ENCODE measurements around the gene CNTRL. TPM values are rescaled to one million over a fixed set of nuclear protein-coding genes. Genes with fewer than 3 reads are reported as not detected.
"Not testable (repeated sequence)": the region's sequence is repeated elsewhere in the genome, so short reads cannot be mapped to it uniquely, and the experiment has no call there.

Gene CNTRL, protein sequence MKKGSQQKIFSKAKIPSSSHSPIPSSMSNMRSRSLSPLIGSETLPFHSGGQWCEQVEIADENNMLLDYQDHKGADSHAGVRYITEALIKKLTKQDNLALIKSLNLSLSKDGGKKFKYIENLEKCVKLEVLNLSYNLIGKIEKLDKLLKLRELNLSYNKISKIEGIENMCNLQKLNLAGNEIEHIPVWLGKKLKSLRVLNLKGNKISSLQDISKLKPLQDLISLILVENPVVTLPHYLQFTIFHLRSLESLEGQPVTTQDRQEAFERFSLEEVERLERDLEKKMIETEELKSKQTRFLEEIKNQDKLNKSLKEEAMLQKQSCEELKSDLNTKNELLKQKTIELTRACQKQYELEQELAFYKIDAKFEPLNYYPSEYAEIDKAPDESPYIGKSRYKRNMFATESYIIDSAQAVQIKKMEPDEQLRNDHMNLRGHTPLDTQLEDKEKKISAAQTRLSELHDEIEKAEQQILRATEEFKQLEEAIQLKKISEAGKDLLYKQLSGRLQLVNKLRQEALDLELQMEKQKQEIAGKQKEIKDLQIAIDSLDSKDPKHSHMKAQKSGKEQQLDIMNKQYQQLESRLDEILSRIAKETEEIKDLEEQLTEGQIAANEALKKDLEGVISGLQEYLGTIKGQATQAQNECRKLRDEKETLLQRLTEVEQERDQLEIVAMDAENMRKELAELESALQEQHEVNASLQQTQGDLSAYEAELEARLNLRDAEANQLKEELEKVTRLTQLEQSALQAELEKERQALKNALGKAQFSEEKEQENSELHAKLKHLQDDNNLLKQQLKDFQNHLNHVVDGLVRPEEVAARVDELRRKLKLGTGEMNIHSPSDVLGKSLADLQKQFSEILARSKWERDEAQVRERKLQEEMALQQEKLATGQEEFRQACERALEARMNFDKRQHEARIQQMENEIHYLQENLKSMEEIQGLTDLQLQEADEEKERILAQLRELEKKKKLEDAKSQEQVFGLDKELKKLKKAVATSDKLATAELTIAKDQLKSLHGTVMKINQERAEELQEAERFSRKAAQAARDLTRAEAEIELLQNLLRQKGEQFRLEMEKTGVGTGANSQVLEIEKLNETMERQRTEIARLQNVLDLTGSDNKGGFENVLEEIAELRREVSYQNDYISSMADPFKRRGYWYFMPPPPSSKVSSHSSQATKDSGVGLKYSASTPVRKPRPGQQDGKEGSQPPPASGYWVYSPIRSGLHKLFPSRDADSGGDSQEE (N-terminal part only)
- total RNA-seq = 10 to 100 TPM; 11.4 to 31.0 TPM

GRCh38 chr9:121074370-121075250 lies at the start of gene CNTRL:
Gene CNTRL, plus strand, starts transcription at chr9:121074955. Its CDS starts 13,372 bp downstream, at chr9:121088327.
- Histone ChIP-seq H3K9me3 (no peaks in the 10 kb centered on the region), H3K36me3 (no peaks in the 10 kb centered on the region), H3K27me3 (replicated peaks; ENCODE audit: insufficient read depth) (no peaks in the 10 kb centered on the region), H3K27ac (peak within 1 kb of the TSS; percentile 76 to 91), H3K4me3 (peak within 1 kb of the TSS; percentile 96), H3K4me1 (ENCODE audit: control insufficient read depth in 1 of 2, low read depth in 2 of 2) (peaks cover 12 to 32% of the 10 kb centered on the region in 2 donors)
- ATAC-seq (ENCODE audit: insufficient number of reproducible peaks, low FRiP score, low read depth) (peak; percentile 67), DNase-seq (ENCODE audit: low spot score) (peak; percentile 78)
- TF ChIP-seq, protein P1, sequence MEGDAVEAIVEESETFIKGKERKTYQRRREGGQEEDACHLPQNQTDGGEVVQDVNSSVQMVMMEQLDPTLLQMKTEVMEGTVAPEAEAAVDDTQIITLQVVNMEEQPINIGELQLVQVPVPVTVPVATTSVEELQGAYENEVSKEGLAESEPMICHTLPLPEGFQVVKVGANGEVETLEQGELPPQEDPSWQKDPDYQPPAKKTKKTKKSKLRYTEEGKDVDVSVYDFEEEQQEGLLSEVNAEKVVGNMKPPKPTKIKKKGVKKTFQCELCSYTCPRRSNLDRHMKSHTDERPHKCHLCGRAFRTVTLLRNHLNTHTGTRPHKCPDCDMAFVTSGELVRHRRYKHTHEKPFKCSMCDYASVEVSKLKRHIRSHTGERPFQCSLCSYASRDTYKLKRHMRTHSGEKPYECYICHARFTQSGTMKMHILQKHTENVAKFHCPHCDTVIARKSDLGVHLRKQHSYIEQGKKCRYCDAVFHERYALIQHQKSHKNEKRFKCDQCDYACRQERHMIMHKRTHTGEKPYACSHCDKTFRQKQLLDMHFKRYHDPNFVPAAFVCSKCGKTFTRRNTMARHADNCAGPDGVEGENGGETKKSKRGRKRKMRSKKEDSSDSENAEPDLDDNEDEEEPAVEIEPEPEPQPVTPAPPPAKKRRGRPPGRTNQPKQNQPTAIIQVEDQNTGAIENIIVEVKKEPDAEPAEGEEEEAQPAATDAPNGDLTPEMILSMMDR (IDR thresholded peaks at IDR 0.05) = no peak

DNA sequence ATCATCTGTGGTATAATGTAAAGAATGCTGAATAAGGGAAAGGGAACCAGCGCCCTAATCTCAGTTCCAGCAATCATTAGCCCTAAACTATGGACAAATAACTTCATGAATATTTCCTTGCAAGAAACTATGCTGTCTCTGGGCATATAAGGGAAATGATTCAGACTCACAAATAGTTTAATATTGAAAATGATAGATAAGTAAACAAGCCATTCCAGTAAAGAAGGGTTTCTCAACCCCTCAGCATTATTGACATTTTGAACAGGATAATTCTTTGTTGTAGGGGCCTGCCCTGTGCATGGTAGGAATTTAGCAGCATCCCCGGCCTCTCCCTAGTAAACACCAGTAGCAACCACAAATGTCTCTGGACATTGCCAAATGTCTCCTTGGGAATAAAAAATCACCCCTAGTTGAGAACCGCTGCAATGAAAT lies 48.5 kb upstream of the CNTRL start:
- Histone ChIP-seq H3K4me3 (no peak overlapping the region), H3K9me3 (no peaks in the 10 kb centered on the region), H3K36me3 (no peaks in the 10 kb centered on the region), H3K4me1 (ENCODE audit: control insufficient read depth in 1 of 2, low read depth in 2 of 2) (no peaks in the 10 kb centered on the region), H3K27me3 (replicated peaks; ENCODE audit: insufficient read depth) (no peaks in the 10 kb centered on the region), H3K27ac (no peak overlapping the region)
- ATAC-seq (ENCODE audit: insufficient number of reproducible peaks, low FRiP score, low read depth) (no peak), DNase-seq (ENCODE audit: low spot score) (no peak)
- TF ChIP-seq, protein P1 (IDR thresholded peaks at IDR 0.05) = no peak

DNA sequence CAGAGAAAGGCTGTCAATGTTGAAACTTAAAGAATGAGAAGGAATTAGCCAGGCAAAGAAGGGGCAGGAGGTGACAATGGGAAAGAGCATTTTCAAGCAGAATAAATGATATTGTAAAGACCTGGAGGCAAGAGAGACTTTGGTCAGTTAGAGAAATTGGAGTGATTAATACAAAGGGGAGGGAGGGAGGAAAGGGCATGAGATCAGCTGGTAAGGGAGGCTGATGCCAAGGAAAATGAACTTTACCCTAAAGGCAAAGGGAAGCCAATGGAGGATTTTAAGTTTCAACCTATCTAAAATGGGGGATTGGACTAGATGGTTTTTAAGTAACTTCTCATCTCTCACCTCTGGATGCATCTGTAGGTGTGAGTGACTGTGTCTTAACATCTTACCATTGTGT lies 48.0 kb upstream of the CNTRL start:
- TF ChIP-seq, protein P1 (IDR thresholded peaks at IDR 0.05) = no peak
- no peaks in the 10 kb centered on the region for H3K4me1 ChIP-seq (ENCODE audit: control insufficient read depth in 1 of 2, low read depth in 2 of 2)
- H3K4me3 ChIP-seq = no peak overlapping the region
- no peaks in the 10 kb centered on the region for H3K27me3 ChIP-seq (replicated peaks; ENCODE audit: insufficient read depth)
- no peak overlapping the region for H3K27ac ChIP-seq
- H3K36me3 ChIP-seq = no peaks in the 10 kb centered on the region
- ATAC-seq (ENCODE audit: insufficient number of reproducible peaks, low FRiP score, low read depth) = no peak
- H3K9me3 ChIP-seq = no peaks in the 10 kb centered on the region
- DNase-seq (ENCODE audit: low spot score) = no peak

DNA sequence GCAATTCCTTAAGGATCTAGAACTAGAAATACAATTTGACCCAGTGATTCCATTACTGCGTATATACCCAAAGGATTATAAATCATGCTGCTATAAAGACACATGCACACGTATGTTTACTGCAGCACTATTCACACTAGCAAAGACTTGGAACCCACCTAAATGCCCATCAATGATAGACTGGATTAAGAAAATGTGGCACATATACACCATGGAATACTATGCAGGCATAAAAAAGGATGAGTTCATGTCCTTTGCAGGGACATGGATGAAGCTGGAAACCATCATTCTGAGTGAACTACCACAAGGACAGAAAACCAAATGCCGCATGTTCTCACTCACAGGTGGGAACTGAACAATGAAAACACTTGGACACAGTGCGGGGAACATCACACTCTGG lies 46.5 kb upstream of the CNTRL start:
- not testable (repeated sequence) for H3K36me3 ChIP-seq; H3K4me3 ChIP-seq; H3K9me3 ChIP-seq; H3K27ac ChIP-seq; H3K27me3 ChIP-seq (replicated peaks; ENCODE audit: insufficient read depth); ATAC-seq (ENCODE audit: insufficient number of reproducible peaks, low FRiP score, low read depth); DNase-seq (ENCODE audit: low spot score); H3K4me1 ChIP-seq (ENCODE audit: control insufficient read depth in 1 of 2, low read depth in 2 of 2)

GRCh38 chr9:121029469-121029868 lies 45.3 kb upstream of the CNTRL start:
- no peak for ATAC-seq (ENCODE audit: insufficient number of reproducible peaks, low FRiP score, low read depth)
- H3K27ac ChIP-seq = no peak overlapping the region
- no peaks in the 10 kb centered on the region for H3K36me3 ChIP-seq
- H3K4me1 ChIP-seq (ENCODE audit: control insufficient read depth in 1 of 2, low read depth in 2 of 2) = no peaks in the 10 kb centered on the region
- DNase-seq (ENCODE audit: low spot score) = no peak
- no peaks in the 10 kb centered on the region for H3K9me3 ChIP-seq
- no peaks in the 10 kb centered on the region for H3K27me3 ChIP-seq (replicated peaks; ENCODE audit: insufficient read depth)
- H3K4me3 ChIP-seq = no peak overlapping the region
- TF ChIP-seq, protein P1 (IDR thresholded peaks at IDR 0.05) = no peak
